Trophoblast cell (in vitro differentiated cells and primary cell): ENCODE results near the gene CCDC85A.

ENCODE experiments used
- DNase-seq, 2 donors: peaks; one replicate each; pipeline ENCODE4 v3.0.0-alpha.2; 2016
- H2AFZ ChIP-seq: 2 replicates; pipeline ENCODE4 v1.6.1; 2013; ENCODE audit warnings: low read length, moderate library complexity, mild to moderate bottlenecking; ENCODE audit not compliant: insufficient read depth, poor library complexity
- H2AK5ac ChIP-seq: 2 replicates; pipeline ENCODE4 v1.6.1; 2013; ENCODE audit warnings: mild to moderate bottlenecking, low read length
- H2BK120ac ChIP-seq: 2 replicates; pipeline ENCODE4 v1.6.1; 2013; ENCODE audit warnings: low read length, mild to moderate bottlenecking, moderate library complexity; ENCODE audit not compliant: insufficient read depth, poor library complexity
- H2BK12ac ChIP-seq: 2 replicates; pipeline ENCODE4 v1.6.1; 2013; ENCODE audit warnings: mild to moderate bottlenecking, low read length, moderate library complexity
- H2BK5ac ChIP-seq: 2 replicates; pipeline ENCODE4 v1.6.1; 2013; ENCODE audit warnings: low read length, low read depth, moderate library complexity, mild to moderate bottlenecking; ENCODE audit not compliant: poor library complexity
- H3K14ac ChIP-seq: 2 replicates; pipeline ENCODE4 v1.6.1; 2013; ENCODE audit warnings: mild to moderate bottlenecking, low read length
- H3K18ac ChIP-seq: 2 replicates; pipeline ENCODE4 v1.6.1; 2013; ENCODE audit warnings: mild to moderate bottlenecking, low read length
- H3K23ac ChIP-seq: 2 replicates; pipeline ENCODE4 v1.6.1; 2013; ENCODE audit warnings: low read length
- H3K27ac ChIP-seq: 2 replicates; pipeline ENCODE4 v1.5.1; 2013; ENCODE audit warnings: low read depth, mild to moderate bottlenecking, inconsistent platforms, low read length, moderate library complexity
- H3K27me3 ChIP-seq: 2 replicates; pipeline ENCODE4 v1.6.1; 2013; ENCODE audit warnings: inconsistent platforms, mild to moderate bottlenecking, low read length, moderate library complexity; ENCODE audit not compliant: insufficient read depth
- H3K36me3 ChIP-seq, 2 experiments: 1 replicate in 1 of 2; 2 replicates in 1 of 2; pipeline ENCODE4 v1.6.1; 2013; ENCODE audit warnings: low read length in 2 of 2, mild to moderate bottlenecking in 2 of 2, moderate library complexity in 1 of 2; ENCODE audit not compliant: insufficient read depth in 2 of 2, control insufficient read depth in 1 of 2
- H3K4ac ChIP-seq: 2 replicates; pipeline ENCODE4 v1.6.1; 2013; ENCODE audit warnings: low read depth, mild to moderate bottlenecking, low read length, moderate library complexity
- H3K4me1 ChIP-seq, 2 experiments: 1 replicate in 1 of 2; 2 replicates in 1 of 2; pipeline ENCODE4 v1.6.1; 2013; ENCODE audit warnings: low read length in 2 of 2, mild to moderate bottlenecking in 2 of 2, moderate library complexity in 1 of 2; ENCODE audit not compliant: insufficient read depth in 2 of 2, control insufficient read depth in 1 of 2
- H3K4me2 ChIP-seq: 2 replicates; pipeline ENCODE4 v1.6.1; 2013; ENCODE audit warnings: inconsistent platforms, mild to moderate bottlenecking, low read length, moderate library complexity
- H3K4me3 ChIP-seq: 2 replicates; pipeline ENCODE4 v1.5.1; 2013; ENCODE audit warnings: mild to moderate bottlenecking, low read depth, low read length, inconsistent platforms
- H3K79me1 ChIP-seq: one replicate; pipeline ENCODE4 v1.6.1; 2013; ENCODE audit warnings: low read length
- H3K79me2 ChIP-seq: 2 replicates; pipeline ENCODE4 v1.6.1; 2013; ENCODE audit warnings: low read length, mild to moderate bottlenecking; ENCODE audit not compliant: control insufficient read depth, insufficient read depth, poor library complexity
- H3K9ac ChIP-seq: 2 replicates; pipeline ENCODE4 v1.6.1; 2013; ENCODE audit warnings: mild to moderate bottlenecking, low read length
- H3K9me3 ChIP-seq: 2 replicates; pipeline ENCODE4 v1.6.1; 2013; ENCODE audit warnings: low read depth, mild to moderate bottlenecking, control low read depth, inconsistent platforms, low read length; ENCODE audit not compliant: insufficient read depth
- H4K12ac ChIP-seq: 2 replicates; pipeline ENCODE4 v1.6.1; 2013; ENCODE audit warnings: low read depth, mild to moderate bottlenecking, low read length, moderate library complexity
- H4K8ac ChIP-seq: 2 replicates; pipeline ENCODE4 v1.6.1; 2013; ENCODE audit warnings: low read depth, mild to moderate bottlenecking, low read length, moderate library complexity
- H4K91ac ChIP-seq: one replicate; pipeline ENCODE4 v1.6.1; 2013; ENCODE audit warnings: low read depth, mild to moderate bottlenecking, low read length, moderate library complexity
- WGBS: extraction: QIAGEN DNeasy Blood & Tissue Kit; methylation state at CpG from one replicate; pipeline ENCODE4 v1.1.7; 2013; ENCODE audit warnings: missing lambda C conversion rate; ENCODE audit not compliant: insufficient read length, insufficient coverage; ENCODE audit errors: extremely low coverage; 5-methylcytosine and 5-hydroxymethylcytosine counted together

CCDC85A gene

DNA sequence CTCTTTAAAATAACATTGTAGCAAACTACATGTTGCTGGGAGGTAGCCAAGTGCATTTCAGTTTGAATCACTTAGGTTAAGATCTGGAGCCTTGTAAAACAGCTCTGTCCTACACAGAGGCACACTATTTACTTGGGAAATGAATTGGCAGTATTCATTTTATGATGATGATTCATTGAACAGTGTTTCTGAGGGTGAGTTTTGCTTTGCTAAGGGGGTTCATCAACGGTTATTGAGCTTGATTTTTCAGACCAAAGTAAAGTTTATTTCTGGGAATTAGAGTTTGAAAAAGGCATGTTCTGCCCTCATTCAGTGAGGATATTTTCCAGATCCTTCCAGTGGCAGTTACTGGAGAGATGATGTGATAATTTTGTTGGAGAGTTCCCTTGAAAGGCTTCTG, 55.6 kb downstream of the CCDC85A start:
- WGBS, result no CpG with 5 or more reads among the region's 1 CpG
- H2BK5ac ChIP-seq, result no peak overlapping the region
- H3K79me2 ChIP-seq, result no peaks in the 10 kb centered on the region
- no peak overlapping the region for H4K8ac ChIP-seq
- H3K4me3 ChIP-seq, result no peak overlapping the region
- H4K91ac ChIP-seq, result no peak overlapping the region
- H3K4ac ChIP-seq, result no peak overlapping the region
- H3K9me3 ChIP-seq, result no peaks in the 10 kb centered on the region
- no peaks in the 10 kb centered on the region for H3K4me1 ChIP-seq
- H2BK120ac ChIP-seq, result no peak overlapping the region
- H3K79me1 ChIP-seq, result no peaks in the 10 kb centered on the region
- no peak overlapping the region for H3K9ac ChIP-seq
- DNase-seq, result no peak
- no peak overlapping the region for H2BK12ac ChIP-seq
- no peak overlapping the region for H2AK5ac ChIP-seq
- H3K4me2 ChIP-seq, result no peak overlapping the region
- no peak overlapping the region for H3K23ac ChIP-seq
- H3K27ac ChIP-seq, result no peak overlapping the region
- H3K27me3 ChIP-seq, result no peaks in the 10 kb centered on the region
- no peak overlapping the region for H3K18ac ChIP-seq
- no peak overlapping the region for H2AFZ ChIP-seq
- H3K14ac ChIP-seq, result no peak overlapping the region
- no peaks in the 10 kb centered on the region for H3K36me3 ChIP-seq
- no peak overlapping the region for H4K12ac ChIP-seq

DNA sequence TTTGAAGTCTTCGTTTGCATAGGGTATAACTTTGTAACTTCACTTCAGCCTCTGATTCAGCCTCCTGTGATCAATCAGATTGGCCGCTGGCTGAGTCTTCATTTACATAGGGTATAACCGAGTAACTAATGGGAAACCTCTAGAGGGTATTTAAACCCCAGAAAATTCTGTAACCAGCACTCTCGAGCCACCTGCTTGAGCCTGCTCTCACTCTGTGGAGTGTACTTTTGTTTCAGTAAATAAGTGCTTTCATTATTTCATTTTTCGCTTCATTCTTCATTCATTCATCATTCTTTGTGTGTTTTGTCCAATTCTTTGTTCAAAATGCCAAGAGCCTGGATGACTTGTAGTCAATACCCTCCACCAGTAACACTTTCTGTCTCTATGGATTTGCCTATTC, 56.4 kb downstream of the CCDC85A start:
- H2BK12ac ChIP-seq, result no peak overlapping the region
- no peak overlapping the region for H4K8ac ChIP-seq
- H3K4me2 ChIP-seq, result no peak overlapping the region
- H3K79me1 ChIP-seq, result no peaks in the 10 kb centered on the region
- no peaks in the 10 kb centered on the region for H3K9me3 ChIP-seq
- no peak overlapping the region for H3K4ac ChIP-seq
- no peak overlapping the region for H2AK5ac ChIP-seq
- H2BK120ac ChIP-seq, result no peak overlapping the region
- H4K91ac ChIP-seq, result no peak overlapping the region
- H3K18ac ChIP-seq, result no peak overlapping the region
- H3K9ac ChIP-seq, result no peak overlapping the region
- no CpG with 5 or more reads among the region's 5 CpGs for WGBS
- no peaks in the 10 kb centered on the region for H3K4me1 ChIP-seq
- H3K23ac ChIP-seq, result no peak overlapping the region
- H3K27ac ChIP-seq, result no peak overlapping the region
- no peak overlapping the region for H2AFZ ChIP-seq
- no peaks in the 10 kb centered on the region for H3K27me3 ChIP-seq
- H3K79me2 ChIP-seq, result no peaks in the 10 kb centered on the region
- no peaks in the 10 kb centered on the region for H3K36me3 ChIP-seq
- no peak overlapping the region for H3K4me3 ChIP-seq
- H3K14ac ChIP-seq, result no peak overlapping the region
- no peak for DNase-seq
- H2BK5ac ChIP-seq, result no peak overlapping the region
- no peak overlapping the region for H4K12ac ChIP-seq

GRCh38 chr2:56244506-56244905, 60.7 kb downstream of the CCDC85A start:
- Histone ChIP-seq H2BK5ac (no peak overlapping the region), H3K4me3 (no peak overlapping the region), H3K27me3 (no peaks in the 10 kb centered on the region), H3K14ac (no peak overlapping the region), H3K79me2 (no peaks in the 10 kb centered on the region), H3K9me3 (no peaks in the 10 kb centered on the region), H4K12ac (no peak overlapping the region), H3K9ac (no peak overlapping the region), H3K4me1 (no peaks in the 10 kb centered on the region), H3K4me2 (no peak overlapping the region), H2BK12ac (no peak overlapping the region), H2BK120ac (no peak overlapping the region), H2AK5ac (no peak overlapping the region), H3K79me1 (no peaks in the 10 kb centered on the region), H3K27ac (no peak overlapping the region), H3K4ac (no peak overlapping the region), H3K23ac (no peak overlapping the region), H4K91ac (no peak overlapping the region), H3K36me3 (no peaks in the 10 kb centered on the region), H2AFZ (no peak overlapping the region), H3K18ac (no peak overlapping the region), H4K8ac (no peak overlapping the region)
- no CpG with 5 or more reads among the region's 1 CpG for WGBS
- no peak for DNase-seq

GRCh38 chr2:56244911-56245530, 61.2 kb downstream of the CCDC85A start:
- H3K18ac ChIP-seq, result no peak overlapping the region
- no CpG with 5 or more reads among the region's 1 CpG for WGBS

More at GRCh38 chr2:56244911-56245530, 61.2 kb downstream of the CCDC85A start:
- H4K91ac ChIP-seq, result no peak overlapping the region
- H3K4me2 ChIP-seq, result no peak overlapping the region
- no peak for DNase-seq
- H3K4ac ChIP-seq, result no peak overlapping the region
- no peaks in the 10 kb centered on the region for H3K36me3 ChIP-seq
- H4K12ac ChIP-seq, result no peak overlapping the region
- no peak overlapping the region for H3K9ac ChIP-seq
- H3K27ac ChIP-seq, result no peak overlapping the region
- H2AK5ac ChIP-seq, result no peak overlapping the region
- no peak overlapping the region for H4K8ac ChIP-seq
- no peaks in the 10 kb centered on the region for H3K9me3 ChIP-seq
- no peaks in the 10 kb centered on the region for H3K79me1 ChIP-seq
- no peaks in the 10 kb centered on the region for H3K27me3 ChIP-seq
- no peak overlapping the region for H3K4me3 ChIP-seq
- no peak overlapping the region for H2BK5ac ChIP-seq
- H3K23ac ChIP-seq, result no peak overlapping the region
- H2BK120ac ChIP-seq, result no peak overlapping the region
- no peaks in the 10 kb centered on the region for H3K79me2 ChIP-seq
- H3K14ac ChIP-seq, result no peak overlapping the region
- H2AFZ ChIP-seq, result no peak overlapping the region
- no peaks in the 10 kb centered on the region for H3K4me1 ChIP-seq
- H2BK12ac ChIP-seq, result no peak overlapping the region
